NCI-H524 (cell line): ENCODE data around the gene AHNAK.

Experiments
- DNase-seq, 2 experiments: peaks; one replicate each; lab custom pipeline; 2025; lab: John Stamatoyannopoulos, UW

AHNAK gene

GRCh38 chr11:62433141-62433903, 113.3 kb downstream of the AHNAK start:
- no peak for DNase-seq

GRCh38 chr11:62432695-62433094, 113.9 kb downstream of the AHNAK start:
- DNase-seq: no peak

GRCh38 chr11:62431171-62431901, 115.3 kb downstream of the AHNAK start:
- no peak for DNase-seq

- DNase-seq: no peak
Observed at GRCh38 chr11:62430425-62430824, 116.2 kb downstream of the AHNAK start.

- DNase-seq: no peak
Observed at GRCh38 chr11:62428871-62429560, 117.6 kb downstream of the AHNAK start.

- no peak for DNase-seq
Observed at GRCh38 chr11:62427630-62428233, 118.9 kb downstream of the AHNAK start.

- no peak for DNase-seq
Observed at GRCh38 chr11:62423012-62423411, 123.6 kb downstream of the AHNAK start.

GRCh38 chr11:62421996-62422395, 124.6 kb downstream of the AHNAK start:
- DNase-seq: no peak

GRCh38 chr11:62420882-62421281, 125.7 kb downstream of the AHNAK start:
- no peak for DNase-seq

- no peak for DNase-seq
Observed at GRCh38 chr11:62419943-62420342, 126.7 kb downstream of the AHNAK start.

GRCh38 chr11:62419314-62419929, 127.2 kb downstream of the AHNAK start:
- no peak for DNase-seq

- DNase-seq: no peak
Observed at GRCh38 chr11:62418733-62419132, 127.9 kb downstream of the AHNAK start, which contains the start of gene SCGB1A1. Gene SCGB1A1, plus strand, starts transcription at chr11:62419033. Its CDS starts 63 bp downstream, at chr11:62419096.

- no peak for DNase-seq
Observed at GRCh38 chr11:62418136-62418535, 128.5 kb downstream of the AHNAK start.

GRCh38 chr11:62416596-62416995, 130.0 kb downstream of the AHNAK start:
- no peak for DNase-seq

- DNase-seq: no peak
Observed at GRCh38 chr11:62413060-62413696, 133.4 kb downstream of the AHNAK start.

GRCh38 chr11:62411524-62411923, 135.1 kb downstream of the AHNAK start:
- DNase-seq: peak in 1 of 2 experiments; percentile 36

- no peak for DNase-seq
Observed at GRCh38 chr11:62410972-62411371, 135.6 kb downstream of the AHNAK start.

- DNase-seq: peak; percentile 16 to 40
Observed at GRCh38 chr11:62409831-62410230, 136.8 kb downstream of the AHNAK start.

GRCh38 chr11:62406034-62406433, 140.6 kb downstream of the AHNAK start:
- DNase-seq: no peak

- DNase-seq: no peak
Observed at GRCh38 chr11:62404901-62405300, 141.7 kb downstream of the AHNAK start.

- no peak for DNase-seq
Observed at GRCh38 chr11:62404435-62404834, 142.2 kb downstream of the AHNAK start.
